Activated CD4-positive, CD25-positive, alpha-beta regulatory T cell treated with anti-CD3 and anti-CD28 coated beads, Interleukin-2, amount 50 U/mL, for 72 hours (primary cell): Measurements from ENCODE around the gene SERPINB7.
"Not testable (repeated sequence)": the region's sequence is repeated elsewhere in the genome, so short reads cannot be mapped to it uniquely, and the experiment has no call there.

Source experiments
- DNase-seq: peaks from one replicate; pipeline ENCODE4 v3.0.0; 2021

Gene SERPINB7

GRCh38 chr18:63775166-63775730, at the start of gene SERPINB7:
TSS of gene SERPINB7 (plus strand) at chr18:63775418. CDS start at chr18:63782373, 6,955 bp downstream.
- DNase-seq = no peak

- no peak for DNase-seq
These were observed 49.3 kb upstream of the SERPINB7 start for GRCh38 chr18:63725682-63726480.

- DNase-seq = no peak
These were observed 44.4 kb upstream of the SERPINB7 start for GRCh38 chr18:63730773-63731172.

GRCh38 chr18:63731215-63731614, 44.0 kb upstream of the SERPINB7 start:
- DNase-seq = no peak

- no peak for DNase-seq
These were observed 38.3 kb upstream of the SERPINB7 start for GRCh38 chr18:63736876-63737275.

GRCh38 chr18:63741769-63742168, 33.4 kb upstream of the SERPINB7 start:
- no peak for DNase-seq

GRCh38 chr18:63747006-63747405, 28.2 kb upstream of the SERPINB7 start:
- DNase-seq = no peak

GRCh38 chr18:63749489-63749888, 25.7 kb upstream of the SERPINB7 start:
- DNase-seq = no peak

GRCh38 chr18:63752636-63753035, 22.6 kb upstream of the SERPINB7 start:
- DNase-seq = no peak

GRCh38 chr18:63753676-63754075, 21.5 kb upstream of the SERPINB7 start:
- DNase-seq = no peak

GRCh38 chr18:63757541-63757940, 17.7 kb upstream of the SERPINB7 start:
- no peak for DNase-seq

GRCh38 chr18:63758615-63759240, 16.5 kb upstream of the SERPINB7 start:
- DNase-seq = no peak

- not testable (repeated sequence) for DNase-seq
These were observed 15.4 kb upstream of the SERPINB7 start for GRCh38 chr18:63759786-63760185.

GRCh38 chr18:63762518-63762917, 12.7 kb upstream of the SERPINB7 start:
- no peak for DNase-seq

GRCh38 chr18:63763831-63764600, 11.2 kb upstream of the SERPINB7 start:
- no peak for DNase-seq

GRCh38 chr18:63765837-63766236, 9.4 kb upstream of the SERPINB7 start:
- no peak for DNase-seq

- no peak for DNase-seq
These were observed 1.7 kb upstream of the SERPINB7 start for GRCh38 chr18:63773551-63773950.

GRCh38 chr18:63774511-63774910, 707 bp upstream of the SERPINB7 start:
- no peak for DNase-seq

GRCh38 chr18:63779386-63779785, 4.2 kb downstream of the SERPINB7 start:
- no peak for DNase-seq

- DNase-seq = no peak
These were observed 8.2 kb downstream of the SERPINB7 start for GRCh38 chr18:63783394-63783793.

- DNase-seq = no peak
These were observed 9.7 kb downstream of the SERPINB7 start for GRCh38 chr18:63784787-63785452.

GRCh38 chr18:63787673-63788072, 12.5 kb downstream of the SERPINB7 start:
- no peak for DNase-seq
